SHP77 treated with DMSO at 0.1 percent for 48 hours (cell line): ENCODE data around the gene C16orf92.
A peak's percentile ranks its signal among the peaks of the same experiment; 100 is the strongest.

ENCODE experiments used
- DNase-seq: peaks from one replicate; lab custom pipeline; 2025; lab: John Stamatoyannopoulos, UW

Gene C16orf92

GRCh38 chr16:30022887-30023286, at the start of gene C16orf92:
Gene C16orf92 (plus strand): TSS chr16:30023198. CDS start chr16:30023341, 143 bp downstream.
- DNase-seq: no peak

DNA sequence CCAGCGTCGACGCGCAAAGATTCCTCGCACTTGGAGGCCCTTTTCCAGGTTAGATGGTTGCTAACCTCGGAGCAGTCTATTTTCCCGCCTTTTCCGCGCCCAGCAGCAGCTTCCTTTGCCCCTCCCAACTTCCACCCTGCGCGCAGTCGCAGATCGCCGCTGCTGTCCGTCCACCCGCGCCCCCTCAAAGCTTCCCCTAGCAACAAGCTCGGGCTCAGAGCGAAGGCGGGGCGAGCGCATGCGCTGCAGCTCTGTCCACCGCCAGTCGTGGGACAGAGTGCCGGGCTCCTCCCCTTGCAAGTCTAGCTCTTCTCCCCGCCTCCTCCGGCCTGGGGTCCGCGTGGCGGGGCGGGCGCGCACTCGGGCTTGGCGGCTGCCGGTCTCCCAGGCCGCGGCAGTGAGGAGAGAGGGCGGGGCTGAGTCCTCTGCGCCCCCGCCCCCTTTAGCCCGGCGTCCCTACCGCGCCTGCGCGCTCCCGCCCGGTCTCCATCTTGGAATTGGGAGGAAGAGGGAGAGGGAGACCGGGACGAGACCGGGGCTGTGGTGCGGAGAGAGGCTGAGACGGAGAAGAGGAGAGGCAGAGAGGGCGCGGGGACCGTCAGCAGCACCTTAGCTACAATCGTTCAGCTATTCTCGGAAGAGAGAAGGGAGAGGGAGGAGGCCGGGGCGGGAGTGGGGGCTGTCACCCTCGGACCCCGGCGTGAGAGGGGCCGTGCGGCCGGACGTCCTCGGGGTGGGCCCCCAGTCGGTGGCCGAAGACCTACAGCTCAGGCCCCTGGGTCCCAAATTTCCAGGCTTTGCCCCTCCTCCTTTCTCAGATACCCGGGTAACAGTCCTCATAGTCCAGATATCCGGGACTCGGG, 49.4 kb upstream of the C16orf92 start, which contains the start of gene TAOK2:
Gene TAOK2, plus strand, starts transcription at position 485 of the 863 bp plus-strand sequence. CDS start 3,905 bp downstream, outside the sequence.
- peak; percentile 98 for DNase-seq

GRCh38 chr16:29974291-29975133, 48.5 kb upstream of the C16orf92 start:
- no peak for DNase-seq

DNA sequence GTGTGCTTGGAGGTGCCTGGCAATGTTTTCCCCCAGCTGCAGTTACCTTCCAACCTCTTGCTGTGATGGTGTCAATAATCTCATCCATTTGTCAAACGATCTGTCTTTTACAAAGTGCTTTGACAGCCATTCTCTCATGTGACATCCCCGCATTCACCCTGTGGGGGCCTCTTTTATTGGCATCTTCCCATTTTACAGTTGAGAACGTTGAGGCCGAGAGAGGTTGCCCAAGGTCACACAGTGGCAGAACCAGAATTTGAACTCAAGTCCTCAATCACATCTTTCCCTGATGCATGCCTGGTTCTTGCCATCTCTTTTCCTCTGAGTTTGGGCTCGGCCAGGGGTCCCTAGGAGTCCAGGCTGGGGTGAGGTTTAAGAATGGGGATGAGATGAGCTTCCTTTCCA, 47.9 kb upstream of the C16orf92 start:
- DNase-seq: no peak

GRCh38 chr16:29975811-29976511, 47.0 kb upstream of the C16orf92 start:
- DNase-seq: no peak

GRCh38 chr16:29977063-29977825, 45.8 kb upstream of the C16orf92 start:
- no peak for DNase-seq

DNA sequence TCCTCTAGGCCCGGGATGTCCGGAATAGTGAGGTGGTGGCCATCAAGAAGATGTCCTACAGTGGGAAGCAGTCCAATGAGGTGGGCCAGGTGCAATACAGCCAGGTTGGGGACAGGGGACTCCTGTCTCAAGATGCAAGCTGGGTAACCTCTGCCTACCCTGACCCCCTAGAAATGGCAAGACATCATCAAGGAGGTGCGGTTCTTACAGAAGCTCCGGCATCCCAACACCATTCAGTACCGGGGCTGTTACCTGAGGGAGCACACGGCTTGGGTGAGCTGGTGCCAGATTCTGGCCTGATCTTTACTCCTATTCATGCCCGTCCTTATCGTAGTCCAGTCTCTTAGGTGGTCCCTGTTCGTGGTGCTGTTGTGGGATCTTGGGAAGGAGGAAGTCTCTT, 44.9 kb upstream of the C16orf92 start:
- DNase-seq: no peak

- no peak for DNase-seq
These were observed 44.3 kb upstream of the C16orf92 start for GRCh38 chr16:29978564-29979270.

GRCh38 chr16:29982560-29983419, 40.2 kb upstream of the C16orf92 start:
- DNase-seq: no peak

DNA sequence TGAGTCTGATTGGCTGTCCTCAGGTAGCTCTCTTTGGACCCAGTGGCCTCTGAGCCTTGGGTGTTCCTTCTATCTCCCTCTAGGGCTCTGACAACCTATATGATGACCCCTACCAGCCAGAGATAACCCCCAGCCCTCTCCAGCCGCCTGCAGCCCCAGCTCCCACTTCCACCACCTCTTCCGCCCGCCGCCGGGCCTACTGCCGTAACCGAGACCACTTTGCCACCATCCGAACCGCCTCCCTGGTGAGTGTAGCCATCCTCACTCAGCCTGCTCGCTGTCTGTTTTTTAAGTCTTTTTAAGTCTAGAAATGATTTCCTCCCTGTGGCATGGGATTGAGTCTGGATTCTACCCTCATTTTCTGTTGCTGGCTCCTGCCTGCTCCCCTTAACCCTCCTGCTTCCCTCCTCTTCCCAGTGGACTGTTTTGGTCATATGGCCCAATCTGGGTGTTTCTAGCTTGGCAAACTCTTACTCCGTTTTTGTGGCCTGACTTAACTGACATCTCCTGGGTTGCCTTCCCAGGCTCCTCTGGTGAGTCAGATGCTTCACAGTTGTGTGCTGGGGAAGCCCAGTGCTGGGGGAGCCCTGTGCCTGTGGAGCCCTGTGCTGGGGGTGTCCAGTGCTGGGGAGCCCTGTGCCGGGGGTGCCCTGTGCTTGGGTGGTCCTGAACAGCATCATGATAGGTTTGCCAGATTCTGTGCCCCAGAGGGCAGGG, 39.4 kb upstream of the C16orf92 start:
- no peak for DNase-seq

DNA sequence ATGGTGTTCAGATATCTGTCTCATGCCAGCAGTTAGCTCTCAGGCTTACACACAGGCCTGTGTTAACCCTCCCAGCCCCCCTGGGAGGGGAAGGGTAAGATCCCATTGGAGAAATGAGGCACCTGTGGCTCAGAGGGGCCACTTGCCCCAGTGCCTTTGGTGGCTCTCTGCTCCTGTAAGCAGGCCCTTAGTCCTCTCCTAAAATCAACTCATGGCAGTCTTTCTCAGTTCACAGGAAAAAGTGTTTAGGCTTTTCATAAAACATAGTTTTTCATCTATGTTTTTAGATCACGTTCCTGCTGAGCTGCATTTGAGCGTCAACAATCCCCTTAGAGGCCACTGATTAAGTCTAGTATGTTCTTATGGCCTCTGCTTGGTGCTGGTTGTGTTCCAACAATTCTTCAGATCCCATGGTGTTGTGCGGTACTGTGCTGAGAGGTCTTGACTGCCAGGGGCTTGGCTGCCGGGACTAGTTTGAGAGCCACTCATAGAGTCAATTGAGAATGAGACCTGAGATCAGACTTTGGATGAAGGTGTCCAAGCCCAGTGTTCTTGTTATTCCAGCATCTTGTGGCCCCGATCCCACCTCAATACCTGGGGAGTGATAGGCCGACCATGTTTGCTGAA, 38.7 kb upstream of the C16orf92 start:
- no peak for DNase-seq

GRCh38 chr16:29984764-29985147, 38.2 kb upstream of the C16orf92 start:
- no peak for DNase-seq

DNA sequence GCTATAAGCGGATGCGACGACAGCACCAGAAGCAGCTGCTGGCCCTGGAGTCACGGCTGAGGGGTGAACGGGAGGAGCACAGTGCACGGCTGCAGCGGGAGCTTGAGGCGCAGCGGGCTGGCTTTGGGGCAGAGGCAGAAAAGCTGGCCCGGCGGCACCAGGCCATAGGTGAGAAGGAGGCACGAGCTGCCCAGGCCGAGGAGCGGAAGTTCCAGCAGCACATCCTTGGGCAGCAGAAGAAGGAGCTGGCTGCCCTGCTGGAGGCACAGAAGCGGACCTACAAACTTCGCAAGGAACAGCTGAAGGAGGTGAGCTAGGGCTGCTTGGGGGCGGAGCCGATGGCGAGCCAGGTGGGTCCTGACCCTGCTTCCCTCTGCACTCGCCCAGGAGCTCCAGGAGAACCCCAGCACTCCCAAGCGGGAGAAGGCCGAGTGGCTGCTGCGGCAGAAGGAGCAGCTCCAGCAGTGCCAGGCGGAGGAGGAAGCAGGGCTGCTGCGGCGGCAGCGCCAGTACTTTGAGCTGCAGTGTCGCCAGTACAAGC, 37.7 kb upstream of the C16orf92 start:
- DNase-seq: no peak

GRCh38 chr16:29986231-29986630, 36.8 kb upstream of the C16orf92 start:
- DNase-seq: no peak

DNA sequence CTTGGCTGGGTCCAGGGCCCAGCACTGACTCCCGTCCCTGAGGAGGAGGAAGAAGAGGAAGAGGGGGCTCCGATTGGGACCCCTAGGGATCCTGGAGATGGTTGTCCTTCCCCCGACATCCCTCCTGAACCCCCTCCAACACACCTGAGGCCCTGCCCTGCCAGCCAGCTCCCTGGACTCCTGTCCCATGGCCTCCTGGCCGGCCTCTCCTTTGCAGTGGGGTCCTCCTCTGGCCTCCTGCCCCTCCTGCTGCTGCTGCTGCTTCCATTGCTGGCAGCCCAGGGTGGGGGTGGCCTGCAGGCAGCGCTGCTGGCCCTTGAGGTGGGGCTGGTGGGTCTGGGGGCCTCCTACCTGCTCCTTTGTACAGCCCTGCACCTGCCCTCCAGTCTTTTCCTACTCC, 36.1 kb upstream of the C16orf92 start:
- no peak for DNase-seq

DNA sequence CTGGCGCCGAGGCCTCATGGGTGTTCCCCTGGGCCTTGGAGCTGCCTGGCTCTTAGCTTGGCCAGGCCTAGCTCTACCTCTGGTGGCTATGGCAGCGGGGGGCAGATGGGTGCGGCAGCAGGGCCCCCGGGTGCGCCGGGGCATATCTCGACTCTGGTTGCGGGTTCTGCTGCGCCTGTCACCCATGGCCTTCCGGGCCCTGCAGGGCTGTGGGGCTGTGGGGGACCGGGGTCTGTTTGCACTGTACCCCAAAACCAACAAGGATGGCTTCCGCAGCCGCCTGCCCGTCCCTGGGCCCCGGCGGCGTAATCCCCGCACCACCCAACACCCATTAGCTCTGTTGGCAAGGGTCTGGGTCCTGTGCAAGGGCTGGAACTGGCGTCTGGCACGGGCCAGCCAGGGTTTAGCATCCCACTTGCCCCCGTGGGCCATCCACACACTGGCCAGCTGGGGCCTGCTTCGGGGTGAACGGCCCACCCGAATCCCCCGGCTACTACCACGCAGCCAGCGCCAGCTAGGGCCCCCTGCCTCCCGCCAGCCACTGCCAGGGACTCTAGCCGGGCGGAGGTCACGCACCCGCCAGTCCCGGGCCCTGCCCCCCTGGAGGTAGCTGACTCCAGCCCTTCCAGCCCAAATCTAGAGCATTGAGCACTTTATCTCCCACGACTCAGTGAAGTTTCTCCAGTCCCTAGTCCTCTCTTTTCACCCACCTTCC, 35.5 kb upstream of the C16orf92 start:
- no peak for DNase-seq

DNA sequence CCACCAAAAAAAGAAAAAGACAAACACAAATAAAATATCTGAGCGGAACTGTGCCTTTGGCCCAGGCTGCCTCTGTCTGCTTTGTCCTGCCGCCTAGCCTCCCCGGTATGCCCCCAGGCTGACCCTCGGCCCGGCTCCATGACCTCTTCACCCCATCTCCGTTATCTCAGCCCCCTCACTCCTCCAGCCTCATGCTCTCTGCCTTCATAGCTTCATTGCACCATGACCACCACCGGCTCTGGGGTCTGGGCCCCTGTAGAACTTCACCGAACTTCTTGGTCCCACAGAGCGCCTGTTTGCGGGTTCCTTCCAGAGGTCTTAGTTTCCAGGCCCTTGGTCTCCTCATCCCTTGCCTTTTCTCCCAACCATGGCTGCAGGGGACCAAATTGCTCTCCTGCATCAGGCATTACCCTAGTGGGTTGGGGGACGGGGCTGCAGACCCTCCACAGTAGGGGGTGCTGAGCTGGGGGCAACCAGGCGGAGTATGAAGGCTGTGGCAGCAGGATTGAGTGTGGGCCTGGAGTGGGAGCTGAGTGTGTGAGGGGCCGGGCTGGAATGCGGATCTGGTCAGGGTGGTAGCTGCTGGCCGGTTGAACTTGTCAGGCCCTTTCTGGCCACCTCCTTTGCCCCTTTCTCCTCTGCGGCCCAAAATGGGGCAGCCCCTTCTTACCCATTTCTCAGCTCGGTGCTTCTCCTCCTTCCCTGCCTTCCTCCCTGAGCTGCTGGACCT, 34.5 kb upstream of the C16orf92 start:
- no peak for DNase-seq
